CD4-positive, alpha-beta T cell (primary cell): ENCODE results near the gene TCF7. TPM values are rescaled to one million over a fixed set of nuclear protein-coding genes. Genes with fewer than 3 reads are reported as not detected.

ENCODE experiments used
- ATAC-seq: fragments of 200-7000 bp; cut with Tn5 transposase; one replicate; pipeline ENCODE4 v1.10.0; 2022; ENCODE audit warnings: mild to moderate bottlenecking; ENCODE audit not compliant: poor library complexity
- CTCF ChIA-PET: fragments of 350-600 bp; sonication (Branson Sonifier 250); formaldehyde crosslinking; loops from one replicate; lab custom pipeline; 2021; ENCODE audit warnings: antibody characterized with exemption, inconsistent platforms; lab: Charles Lee
- POLR2A ChIA-PET: fragments of 350-600 bp; sonication (Branson Sonifier 250); formaldehyde crosslinking; loops from one replicate; lab custom pipeline; 2021; ENCODE audit warnings: antibody characterized with exemption, inconsistent platforms; lab: Charles Lee
- DNase-seq, 14 experiments: peaks; one replicate each; pipeline ENCODE4 v3.0.0-alpha.2; 2013 to 2020; ENCODE audit warnings: mixed read lengths in 2 of 14
- H3K27ac ChIP-seq, 2 donors: one replicate each; pipeline versions ENCODE4 v1.5.1 to v1.7.0; 2013; ENCODE audit warnings: low read length in 2 of 2, low read depth in 1 of 2, mild to moderate bottlenecking in 1 of 2
- H3K27me3 ChIP-seq, 2 experiments: 1 replicate in 1 of 2; 2 replicates in 1 of 2; pipeline versions ENCODE4 v1.6.1 to v1.7.0; 2013; ENCODE audit warnings: low read length in 2 of 2, control low read depth in 1 of 2, mild to moderate bottlenecking in 1 of 2, moderate library complexity in 1 of 2; ENCODE audit not compliant: insufficient read depth in 2 of 2, control insufficient read depth in 1 of 2
- H3K36me3 ChIP-seq: one replicate; pipeline ENCODE4 v1.6.1; 2013; ENCODE audit warnings: low read length, control low read depth; ENCODE audit not compliant: insufficient read depth
- H3K4me1 ChIP-seq: one replicate; pipeline ENCODE4 v1.6.1; 2013; ENCODE audit warnings: low read length, control low read depth; ENCODE audit not compliant: insufficient read depth
- H3K4me3 ChIP-seq: one replicate; pipeline ENCODE4 v1.5.1; 2013; ENCODE audit warnings: mild to moderate bottlenecking, low read length, moderate library complexity
- H3K9me3 ChIP-seq, 2 experiments: 1 replicate in 1 of 2; 2 replicates in 1 of 2; pipeline versions ENCODE4 v1.6.1 to v1.7.0; 2013; ENCODE audit warnings: low read length in 2 of 2, mild to moderate bottlenecking in 2 of 2, control low read depth in 1 of 2, moderate library complexity in 1 of 2; ENCODE audit not compliant: control insufficient read depth in 1 of 2, insufficient read depth in 1 of 2
- H3K27ac Mint-ChIP-seq: one replicate; pipeline ENCODE4 v1.8.0; 2020; ENCODE audit warnings: mixed read lengths
- H3K27me3 Mint-ChIP-seq: one replicate; pipeline ENCODE4 v1.8.0; 2021; ENCODE audit warnings: mixed read lengths
- H3K36me3 Mint-ChIP-seq: one replicate; pipeline ENCODE4 v1.8.0; 2021; ENCODE audit warnings: low read depth, mixed read lengths
- H3K4me1 Mint-ChIP-seq: one replicate; pipeline ENCODE4 v1.8.0; 2021; ENCODE audit warnings: low read depth, mixed read lengths
- H3K4me3 Mint-ChIP-seq: one replicate; pipeline ENCODE4 v1.8.0; 2020; ENCODE audit warnings: mild to moderate bottlenecking, mixed read lengths
- H3K9me3 Mint-ChIP-seq: one replicate; pipeline ENCODE4 v1.8.0; 2020; ENCODE audit warnings: mixed read lengths
- intact Hi-C, 2 experiments: fragments of 100-400 bp; cut with DNase I in 1 of 2; cut with micrococcal nuclease in 1 of 2; formaldehyde crosslinking; loops; one replicate each; pipeline versions ENCODE4 v1.15.1 to v1.9.0; 2023 to 2025; cut with DNase I, micrococcal nuclease
- total RNA-seq, 174 experiments: library from RNA in 2 of 174; stranded (reverse) in 2 of 174; gene quantifications; one replicate each; pipeline ENCODE4 v1.2.3 and lab custom pipeline; 2021 to 2026
- TF ChIP-seq, protein P1 (sequence below): fragments of 200-600 bp; IDR thresholded peaks from one replicate; pipeline ENCODE4 v1.8.0; 2022; ENCODE audit warnings: antibody characterized with exemption, mild to moderate bottlenecking

Gene TCF7
- total RNA-seq, 2 experiments from 2014 or later = 480 to 493 TPM

DNA sequence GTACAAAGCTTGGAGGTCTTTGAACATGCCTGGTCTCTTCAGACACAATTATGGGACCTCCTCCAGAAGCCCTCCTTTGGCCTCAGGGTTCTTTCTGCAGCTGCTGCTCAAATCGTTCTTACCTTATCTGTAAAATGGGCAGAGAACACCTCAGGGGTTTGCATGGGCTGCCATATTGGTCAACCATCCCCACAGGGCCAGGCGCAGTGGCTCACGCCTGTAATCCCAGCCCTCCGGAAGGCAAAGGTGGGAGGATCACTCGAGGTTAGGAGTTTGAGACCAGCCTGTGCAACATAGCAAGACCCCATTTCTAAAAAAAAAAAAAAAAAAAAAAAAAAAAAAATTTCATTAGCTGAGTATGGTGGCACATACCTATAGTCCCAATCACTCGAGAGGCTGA lies 29.1 kb upstream of the TCF7 start:
- H3K4me1 ChIP-seq = peaks cover 86% of the 10 kb centered on the region
- DNase-seq (no peak), ATAC-seq (no peak)
- ChIA-PET CTCF (interaction anchor here (1.7 to 5.7 kb wide), 4 partner anchors 10 to 46 kb away, joined by 4 to 27 read pairs (median 14); no protein-coding TSS in a partner anchor), POLR2A (interaction anchor here (0.7 to 5.0 kb wide), 5 partner anchors 8 to 44 kb away, joined by 5 to 38 read pairs (median 6); no protein-coding TSS in a partner anchor)
- intact Hi-C loops = no loop called here
- H3K36me3 ChIP-seq = no peaks in the 10 kb centered on the region
- TF ChIP-seq, protein P1, sequence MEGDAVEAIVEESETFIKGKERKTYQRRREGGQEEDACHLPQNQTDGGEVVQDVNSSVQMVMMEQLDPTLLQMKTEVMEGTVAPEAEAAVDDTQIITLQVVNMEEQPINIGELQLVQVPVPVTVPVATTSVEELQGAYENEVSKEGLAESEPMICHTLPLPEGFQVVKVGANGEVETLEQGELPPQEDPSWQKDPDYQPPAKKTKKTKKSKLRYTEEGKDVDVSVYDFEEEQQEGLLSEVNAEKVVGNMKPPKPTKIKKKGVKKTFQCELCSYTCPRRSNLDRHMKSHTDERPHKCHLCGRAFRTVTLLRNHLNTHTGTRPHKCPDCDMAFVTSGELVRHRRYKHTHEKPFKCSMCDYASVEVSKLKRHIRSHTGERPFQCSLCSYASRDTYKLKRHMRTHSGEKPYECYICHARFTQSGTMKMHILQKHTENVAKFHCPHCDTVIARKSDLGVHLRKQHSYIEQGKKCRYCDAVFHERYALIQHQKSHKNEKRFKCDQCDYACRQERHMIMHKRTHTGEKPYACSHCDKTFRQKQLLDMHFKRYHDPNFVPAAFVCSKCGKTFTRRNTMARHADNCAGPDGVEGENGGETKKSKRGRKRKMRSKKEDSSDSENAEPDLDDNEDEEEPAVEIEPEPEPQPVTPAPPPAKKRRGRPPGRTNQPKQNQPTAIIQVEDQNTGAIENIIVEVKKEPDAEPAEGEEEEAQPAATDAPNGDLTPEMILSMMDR = no peak
- no peaks in the 10 kb centered on the region for H3K36me3 Mint-ChIP-seq
- H3K4me3 ChIP-seq = no peak overlapping the region
- H3K27ac Mint-ChIP-seq = no peak overlapping the region
- H3K27me3 Mint-ChIP-seq = no peaks in the 10 kb centered on the region
- no peak overlapping the region for H3K4me3 Mint-ChIP-seq
- peaks cover 83% of the 10 kb centered on the region for H3K4me1 Mint-ChIP-seq
- H3K9me3 Mint-ChIP-seq = no peaks in the 10 kb centered on the region
- H3K27me3 ChIP-seq = no peaks in the 10 kb centered on the region
- H3K9me3 ChIP-seq = no peaks in the 10 kb centered on the region
- no peak overlapping the region for H3K27ac ChIP-seq

DNA sequence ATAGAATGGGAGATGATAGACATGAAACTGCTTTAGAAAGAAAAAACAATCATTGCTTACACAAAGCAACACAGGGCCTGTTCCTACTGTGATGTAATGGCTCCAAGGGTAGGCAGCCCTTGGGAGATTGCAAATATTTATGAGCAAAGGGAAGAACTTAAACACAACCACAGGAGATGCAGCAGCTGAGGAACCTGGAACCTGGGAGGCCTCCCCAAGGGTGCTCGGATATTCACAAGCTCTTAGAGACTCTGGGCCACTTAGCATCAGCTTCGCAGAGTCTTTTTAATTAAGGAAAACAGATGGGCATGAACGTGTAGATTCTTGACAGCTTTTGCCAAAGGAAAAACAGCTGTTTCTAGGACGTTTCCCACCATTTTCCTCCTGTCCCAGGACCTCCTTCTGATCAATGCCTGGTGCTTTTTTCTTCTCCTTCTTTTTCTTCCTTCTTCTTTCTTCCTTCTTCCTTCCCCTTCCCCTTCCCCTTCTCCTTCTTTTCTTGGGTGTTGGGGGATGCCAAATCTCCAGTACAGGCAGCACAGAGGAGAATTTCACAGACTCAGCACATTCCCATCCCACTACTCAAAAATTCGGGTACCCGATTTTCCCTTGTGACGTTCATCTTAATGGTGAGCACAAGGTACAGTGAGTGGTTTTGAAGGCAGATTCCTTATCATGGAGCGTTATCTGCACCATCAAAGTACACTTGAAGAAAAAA lies 28.1 kb upstream of the TCF7 start:
- peaks cover 89% of the 10 kb centered on the region for H3K4me1 ChIP-seq
- Mint-ChIP-seq H3K36me3 (no peaks in the 10 kb centered on the region), H3K4me1 (peaks cover 88% of the 10 kb centered on the region), H3K27me3 (no peaks in the 10 kb centered on the region), H3K4me3 (peak overlapping the region; percentile 76), H3K9me3 (no peaks in the 10 kb centered on the region), H3K27ac (peak overlapping the region; percentile 95)
- intact Hi-C loops = loop anchor here in 1 of 2 experiments (2.0 kb wide), 2 partner anchors 16 to 46 kb away; no protein-coding TSS in a partner anchor
- peak overlapping the region; percentile 53 to 61 for H3K27ac ChIP-seq
- TF ChIP-seq, protein P1 = no peak
- DNase-seq (peak in 2 of 14 experiments; percentile 36 to 48), ATAC-seq (peak; percentile 4)
- ChIA-PET CTCF (interaction anchor here (0.8 to 5.7 kb wide), 5 partner anchors 9 to 54 kb away, joined by 3 to 27 read pairs (median 5); no protein-coding TSS in a partner anchor), POLR2A (interaction anchor here (0.5 to 5.0 kb wide), 12 partner anchors 9 to 90 kb away, joined by 3 to 38 read pairs (median 4); no protein-coding TSS in a partner anchor)
- no peaks in the 10 kb centered on the region for H3K36me3 ChIP-seq
- H3K4me3 ChIP-seq = no peak overlapping the region
- no peaks in the 10 kb centered on the region for H3K9me3 ChIP-seq
- H3K27me3 ChIP-seq = no peaks in the 10 kb centered on the region

DNA sequence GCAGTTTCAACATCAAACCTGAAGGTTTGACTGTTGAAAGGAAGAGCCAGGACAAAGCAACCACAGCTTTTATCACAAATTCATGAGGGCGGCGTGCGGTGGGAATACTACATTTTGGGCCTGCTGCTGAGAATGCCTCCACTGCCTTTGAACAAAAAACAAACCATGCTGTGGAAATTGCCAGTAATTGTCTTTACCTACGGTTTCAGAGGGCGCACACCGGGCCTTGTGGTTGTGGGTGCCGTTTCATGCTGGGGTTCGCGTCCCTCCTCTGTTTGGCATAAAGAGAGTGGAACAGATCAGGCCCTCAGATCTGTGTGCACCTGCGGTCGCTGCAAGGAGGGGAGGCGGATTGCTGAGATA lies 27.6 kb upstream of the TCF7 start:
- Histone ChIP-seq H3K4me1 (peaks cover 90% of the 10 kb centered on the region), H3K4me3 (no peak overlapping the region), H3K27ac (peak overlapping the region; percentile 53 to 61), H3K9me3 (no peaks in the 10 kb centered on the region), H3K27me3 (no peaks in the 10 kb centered on the region), H3K36me3 (no peaks in the 10 kb centered on the region)
- ChIA-PET POLR2A (interaction anchor here (0.5 to 5.0 kb wide), 11 partner anchors 10 to 74 kb away, joined by 3 to 38 read pairs (median 5); no protein-coding TSS in a partner anchor), CTCF (interaction anchor here (1.7 to 5.7 kb wide), 4 partner anchors 8 to 47 kb away, joined by 4 to 27 read pairs (median 10); no protein-coding TSS in a partner anchor)
- peak overlapping the region; percentile 95 for H3K27ac Mint-ChIP-seq
- H3K4me3 Mint-ChIP-seq = peak overlapping the region; percentile 76
- peak; percentile 74 for ATAC-seq
- H3K36me3 Mint-ChIP-seq = no peaks in the 10 kb centered on the region
- DNase-seq = peak; percentile 62 to 92 (median 81)
- TF ChIP-seq, protein P1 = no peak
- intact Hi-C loops = loop anchor here (1.0 to 2.0 kb wide), 4 partner anchors 8 to 46 kb away; partner anchors contain the start of gene TCF7 (in 1 of the 2)
- no peaks in the 10 kb centered on the region for H3K9me3 Mint-ChIP-seq
- no peaks in the 10 kb centered on the region for H3K27me3 Mint-ChIP-seq
- peaks cover 88% of the 10 kb centered on the region for H3K4me1 Mint-ChIP-seq
